ENCODE results near the gene KLF6.
A peak's percentile ranks its signal among the peaks of the same experiment; 100 is the strongest.

The KLF6 gene

DNA sequence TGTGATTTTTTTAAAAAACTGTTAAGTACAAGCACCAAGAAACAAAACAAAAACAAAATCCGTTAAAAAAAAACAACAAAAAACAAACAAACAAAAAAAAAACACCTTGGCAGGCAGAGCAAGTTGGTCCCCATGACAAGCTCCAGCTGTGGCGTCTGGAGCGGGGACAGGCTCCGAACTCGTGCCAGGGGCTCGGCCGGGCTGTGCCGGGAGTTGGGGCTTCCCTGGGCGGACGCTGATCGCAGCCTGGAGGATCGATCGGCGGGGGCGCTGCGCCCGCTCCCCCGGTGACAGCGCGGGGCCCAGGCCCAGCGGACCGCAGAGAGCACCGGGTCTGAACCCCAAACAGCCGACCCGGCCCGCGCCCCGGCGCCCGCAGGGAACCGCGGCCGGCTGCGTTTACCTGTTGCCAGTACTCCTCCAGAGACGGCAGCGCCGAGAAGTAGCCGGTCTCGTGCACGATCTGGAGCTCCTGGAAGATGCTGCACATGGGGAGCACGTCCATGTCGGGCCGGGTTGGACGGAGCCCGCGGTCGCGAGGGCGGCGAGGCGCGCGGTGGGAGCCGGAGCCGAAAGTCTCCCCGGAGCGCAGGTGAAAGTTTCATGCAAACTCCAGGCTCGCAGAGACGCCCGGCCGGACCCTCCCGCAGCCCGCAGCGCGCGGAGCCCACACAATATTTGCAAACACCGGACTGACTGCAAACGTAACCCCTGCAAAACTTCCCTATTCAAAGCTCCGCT, at the start of gene KLF6:
Gene KLF6, minus strand, starts transcription at position 700 of the 741 bp plus-strand sequence. Its CDS starts 195 bp downstream, at position 505.
- no peak for DNase-seq (ENCODE audit: low read depth in 2 of 2)

- DNase-seq (ENCODE audit: low read depth in 2 of 2): no peak
Observed at GRCh38 chr10:3834404-3834803, 49.4 kb upstream of the KLF6 start.

GRCh38 chr10:3833046-3833445, 48.0 kb upstream of the KLF6 start:
- DNase-seq (ENCODE audit: low read depth in 2 of 2): no peak

DNA sequence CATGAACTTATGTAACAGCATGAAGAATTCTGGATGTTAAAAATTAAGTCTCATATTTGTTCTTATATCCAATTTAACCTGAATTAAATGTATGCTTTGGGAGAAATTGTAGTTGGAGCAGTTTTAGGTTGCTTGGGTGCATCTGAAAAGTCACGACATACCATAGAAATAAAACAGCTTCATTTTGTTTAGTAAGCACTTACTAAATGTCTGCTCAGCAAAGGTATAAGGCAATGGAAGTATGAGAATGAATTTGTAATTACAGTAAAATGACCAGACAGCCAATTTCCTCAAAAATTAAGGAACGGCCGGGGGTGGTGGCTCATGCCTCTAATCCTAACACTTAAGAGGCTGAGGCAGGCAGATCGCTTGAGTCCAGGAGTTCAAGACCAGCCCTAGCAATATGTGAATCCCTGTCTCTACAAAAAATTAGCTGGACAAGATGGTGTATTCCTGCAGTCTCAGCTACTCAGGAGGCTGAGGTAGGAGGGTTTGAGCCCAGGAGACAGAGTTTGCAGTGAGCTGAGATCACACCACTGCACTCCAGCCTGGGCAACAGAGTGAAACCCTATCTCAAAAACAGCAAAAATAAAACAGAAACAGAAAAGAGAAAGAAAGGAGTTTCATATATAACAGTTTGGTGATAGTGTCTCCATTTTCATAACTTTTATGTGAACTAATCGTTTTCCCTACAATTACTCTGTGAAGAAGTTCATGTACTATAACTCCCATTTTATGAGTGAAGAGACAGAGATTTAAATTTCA, 47.2 kb upstream of the KLF6 start:
- DNase-seq (ENCODE audit: low read depth in 2 of 2): no peak

GRCh38 chr10:3831608-3832007, 46.6 kb upstream of the KLF6 start:
- DNase-seq (ENCODE audit: low read depth in 2 of 2): no peak

- no peak for DNase-seq (ENCODE audit: low read depth in 2 of 2)
Observed at GRCh38 chr10:3830946-3831345, 45.9 kb upstream of the KLF6 start.

GRCh38 chr10:3829156-3830050, 44.4 kb upstream of the KLF6 start:
- DNase-seq (ENCODE audit: low read depth in 2 of 2): no peak

DNA sequence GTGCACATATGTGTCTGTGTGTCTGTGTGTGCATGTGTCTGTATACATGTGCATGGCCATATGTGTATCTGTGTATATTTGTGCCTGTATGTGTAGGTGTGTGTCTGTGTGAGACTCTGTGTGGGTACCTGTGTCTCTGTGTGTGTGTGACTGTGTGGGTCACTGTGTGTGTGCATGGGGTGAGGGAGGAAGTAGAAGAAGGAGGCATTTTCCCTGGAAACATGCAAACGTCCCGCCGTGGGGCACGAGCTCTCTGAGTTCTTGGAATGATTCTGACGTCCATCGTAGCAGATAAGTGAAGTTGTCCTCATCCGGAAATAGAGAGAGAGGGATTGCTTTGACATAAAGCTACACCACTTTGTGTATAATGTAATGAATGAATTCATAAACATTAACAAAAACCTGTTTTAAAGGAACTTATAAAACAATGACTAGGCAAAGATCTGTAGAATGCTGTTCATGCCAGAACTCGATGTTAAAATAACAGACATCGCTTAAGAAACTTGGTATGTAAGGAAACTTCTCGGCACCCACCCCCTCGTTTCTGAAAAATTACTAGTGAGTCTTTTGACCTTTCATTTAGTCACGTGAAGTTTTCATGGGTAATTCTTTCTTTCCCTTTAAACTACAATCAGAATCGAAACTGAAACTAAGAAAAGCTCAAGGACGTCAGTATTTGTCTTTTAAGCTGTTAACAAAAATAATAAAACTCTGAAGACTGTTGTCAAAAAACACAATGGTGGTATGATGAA, 43.6 kb upstream of the KLF6 start:
- peak in 1 of 2 donors; percentile 30 for DNase-seq (ENCODE audit: low read depth in 2 of 2)

GRCh38 chr10:3827768-3828403, 42.9 kb upstream of the KLF6 start:
- DNase-seq (ENCODE audit: low read depth in 2 of 2): no peak

- DNase-seq (ENCODE audit: low read depth in 2 of 2): no peak
Observed at GRCh38 chr10:3827266-3827665, 42.3 kb upstream of the KLF6 start.

- DNase-seq (ENCODE audit: low read depth in 2 of 2): no peak
Observed at GRCh38 chr10:3825862-3826351, 40.9 kb upstream of the KLF6 start.

- DNase-seq (ENCODE audit: low read depth in 2 of 2): no peak
Observed at GRCh38 chr10:3825244-3825643, 40.2 kb upstream of the KLF6 start.

GRCh38 chr10:3822541-3823330, 37.7 kb upstream of the KLF6 start:
- DNase-seq (ENCODE audit: low read depth in 2 of 2): no peak

- no peak for DNase-seq (ENCODE audit: low read depth in 2 of 2)
Observed at GRCh38 chr10:3820255-3820654, 35.2 kb upstream of the KLF6 start.

- no peak for DNase-seq (ENCODE audit: low read depth in 2 of 2)
Observed at GRCh38 chr10:3816995-3817394, 32.0 kb upstream of the KLF6 start.

- DNase-seq (ENCODE audit: low read depth in 2 of 2): no peak
Observed at GRCh38 chr10:3814838-3815220, 29.8 kb upstream of the KLF6 start.

GRCh38 chr10:3813986-3814837, 29.2 kb upstream of the KLF6 start:
- DNase-seq (ENCODE audit: low read depth in 2 of 2): no peak

- no peak for DNase-seq (ENCODE audit: low read depth in 2 of 2)
Observed at GRCh38 chr10:3813267-3813666, 28.3 kb upstream of the KLF6 start.

- DNase-seq (ENCODE audit: low read depth in 2 of 2): no peak
Observed at GRCh38 chr10:3812141-3812540, 27.1 kb upstream of the KLF6 start.

All from stimulated activated CD4-positive, alpha-beta T cell treated with anti-CD3 and anti-CD28 coated beads, Interleukin-15, amount 100 ng/mL, for 48 hours (primary cell).